Suprapubic skin (tissue), 4 donors: ENCODE results near the gene LRRC4C. TPM values are rescaled to one million over a fixed set of nuclear protein-coding genes. Genes with fewer than 3 reads are reported as not detected.

ENCODE experiments used
- DNase-seq, 2 donors: peaks; one replicate each; pipeline ENCODE4 v3.0.0-alpha.2; 2019; ENCODE audit warnings: low spot score in 2 of 2
- H3K27ac ChIP-seq: fragments of 200-600 bp; sonication (generic); one replicate; pipeline ENCODE4 v1.5.1; 2019
- H3K27me3 ChIP-seq: fragments of 200-600 bp; sonication (generic); one replicate; pipeline ENCODE4 v1.5.1; 2019
- H3K36me3 ChIP-seq: fragments of 200-600 bp; sonication (generic); one replicate; pipeline ENCODE4 v1.5.1; 2019
- H3K4me1 ChIP-seq: fragments of 200-600 bp; sonication (generic); one replicate; pipeline ENCODE4 v1.5.1; 2019
- H3K4me3 ChIP-seq: fragments of 200-600 bp; sonication (generic); one replicate; pipeline ENCODE4 v1.5.1; 2019; ENCODE audit warnings: mild to moderate bottlenecking
- H3K9me3 ChIP-seq: fragments of 200-600 bp; sonication (generic); one replicate; pipeline ENCODE4 v1.5.1; 2019
- EP300 ChIP-seq: sonication (generic); formaldehyde crosslinking; IDR thresholded peaks from one replicate; pipeline ENCODE4 v1.6.1; 2017; ENCODE audit warnings: antibody characterized with exemption
- POLR2A ChIP-seq, 2 donors: fragments of 450-650 bp; IDR thresholded peaks; one replicate each; pipeline ENCODE4 v1.6.1; 2017; ENCODE audit warnings: antibody characterized with exemption in 2 of 2, mild to moderate bottlenecking in 2 of 2, moderate library complexity in 2 of 2
- POLR2AphosphoS5 ChIP-seq, 3 donors: sonication (generic); formaldehyde crosslinking; IDR thresholded peaks; one replicate each; pipeline ENCODE4 v1.6.1; 2017; ENCODE audit warnings: antibody characterized with exemption in 3 of 3
- WGBS: methylation state at CpG from one replicate; pipeline ENCODE4 v1.1.5; 2018; 5-methylcytosine and 5-hydroxymethylcytosine counted together
- total RNA-seq, 4 donors: library from RNA; depleted of rRNA; stranded (reverse); fragments of >200 nt; gene quantifications; one replicate each; pipeline ENCODE4 v1.1.0, GENCODE V29; 2016
- TF ChIP-seq, protein P1 (sequence below), 2 donors: fragments of 200-600 bp in 1 of 2; fragments of 450-650 bp in 1 of 2; sonication (generic) in 1 of 2; IDR thresholded peaks; one replicate each; pipeline ENCODE4 v1.5.1; 2016 to 2019; ENCODE audit warnings: antibody characterized with exemption in 2 of 2, mild to moderate bottlenecking in 1 of 2, moderate library complexity in 1 of 2

The LRRC4C gene
- total RNA-seq, 4 donors from 2014 or later = 0.19 to 1.1 (median 0.60) TPM; not detected in 1

DNA sequence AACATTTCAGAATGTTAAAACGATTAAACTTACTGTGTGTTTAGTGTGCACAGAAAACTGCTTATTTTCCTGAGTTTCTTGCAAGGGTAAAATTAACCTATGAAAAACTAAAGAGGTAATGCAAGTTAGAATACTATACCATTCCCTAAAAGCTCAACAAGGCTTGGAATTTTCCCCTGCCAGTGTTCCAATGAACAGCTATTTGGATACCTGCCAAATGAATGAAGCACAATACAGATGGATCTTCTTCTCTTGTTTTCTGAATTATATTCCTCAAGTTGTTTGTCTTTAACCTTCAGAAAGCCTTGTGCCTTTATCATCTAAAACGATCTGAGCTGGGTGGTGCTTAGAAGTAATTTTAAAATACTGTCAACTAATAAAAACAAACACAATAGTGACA is 204.5 kb downstream of the LRRC4C start:
- Histone ChIP-seq H3K9me3 (no peaks in the 10 kb centered on the region), H3K36me3 (no peaks in the 10 kb centered on the region), H3K4me3 (no peak overlapping the region), H3K27me3 (no peaks in the 10 kb centered on the region), H3K4me1 (no peaks in the 10 kb centered on the region), H3K27ac (no peak overlapping the region)
- TF ChIP-seq EP300 (no peak), POLR2A (IDR thresholded peaks at IDR 0.05) (no peak), POLR2AphosphoS5 (IDR thresholded peaks at IDR 0.05) (no peak)
- TF ChIP-seq, protein P1, sequence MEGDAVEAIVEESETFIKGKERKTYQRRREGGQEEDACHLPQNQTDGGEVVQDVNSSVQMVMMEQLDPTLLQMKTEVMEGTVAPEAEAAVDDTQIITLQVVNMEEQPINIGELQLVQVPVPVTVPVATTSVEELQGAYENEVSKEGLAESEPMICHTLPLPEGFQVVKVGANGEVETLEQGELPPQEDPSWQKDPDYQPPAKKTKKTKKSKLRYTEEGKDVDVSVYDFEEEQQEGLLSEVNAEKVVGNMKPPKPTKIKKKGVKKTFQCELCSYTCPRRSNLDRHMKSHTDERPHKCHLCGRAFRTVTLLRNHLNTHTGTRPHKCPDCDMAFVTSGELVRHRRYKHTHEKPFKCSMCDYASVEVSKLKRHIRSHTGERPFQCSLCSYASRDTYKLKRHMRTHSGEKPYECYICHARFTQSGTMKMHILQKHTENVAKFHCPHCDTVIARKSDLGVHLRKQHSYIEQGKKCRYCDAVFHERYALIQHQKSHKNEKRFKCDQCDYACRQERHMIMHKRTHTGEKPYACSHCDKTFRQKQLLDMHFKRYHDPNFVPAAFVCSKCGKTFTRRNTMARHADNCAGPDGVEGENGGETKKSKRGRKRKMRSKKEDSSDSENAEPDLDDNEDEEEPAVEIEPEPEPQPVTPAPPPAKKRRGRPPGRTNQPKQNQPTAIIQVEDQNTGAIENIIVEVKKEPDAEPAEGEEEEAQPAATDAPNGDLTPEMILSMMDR (IDR thresholded peaks at IDR 0.05) = no peak
- no peak for DNase-seq
- 46% methylated on average over 2 of the region's 2 CpGs for WGBS

DNA sequence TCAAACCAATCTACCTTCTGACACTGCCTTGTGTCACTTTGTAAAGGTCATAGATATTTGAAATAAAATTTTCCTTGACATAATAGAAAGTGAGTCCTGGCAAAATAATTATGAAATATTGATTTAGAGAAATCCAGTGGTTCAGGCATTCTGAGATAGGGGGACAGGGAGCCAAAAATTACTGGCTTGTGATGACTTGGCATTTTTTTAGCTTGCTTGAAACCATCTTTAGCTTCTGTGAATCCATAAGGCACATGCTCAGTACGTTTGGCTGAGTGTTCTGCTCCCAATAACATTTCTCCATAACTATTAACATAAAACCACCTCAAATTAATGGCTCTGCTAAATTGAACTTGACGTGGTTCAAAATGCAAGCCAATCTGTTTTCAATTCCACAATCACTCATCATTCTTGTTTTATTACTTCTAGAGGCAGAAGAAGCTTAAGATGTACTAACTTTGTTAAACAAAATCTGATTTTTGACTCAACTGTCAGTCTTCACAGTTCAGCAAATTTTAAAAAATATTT is 209.0 kb downstream of the LRRC4C start:
- no peak for DNase-seq

DNA sequence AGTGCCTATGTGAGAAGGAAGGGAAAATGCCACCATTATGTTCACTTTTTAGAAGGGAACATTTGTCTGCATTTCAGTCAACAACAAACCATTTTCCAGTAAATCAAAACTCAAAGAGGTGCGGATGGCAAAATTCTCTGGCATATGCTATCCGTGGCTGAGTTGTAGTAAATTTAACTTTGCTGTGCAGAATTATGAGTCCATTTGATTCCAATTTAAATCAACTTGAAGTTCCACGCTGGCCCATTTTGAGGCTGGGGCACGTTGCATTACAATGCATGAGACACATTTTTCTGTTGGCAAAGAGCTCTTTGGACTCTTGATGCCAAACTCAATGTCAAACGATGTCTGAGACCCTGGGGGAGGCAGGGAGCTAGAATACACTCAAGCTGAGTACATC is 211.8 kb downstream of the LRRC4C start:
- WGBS = 57% methylated on average over 5 of the region's 5 CpGs
- TF ChIP-seq POLR2AphosphoS5 (IDR thresholded peaks at IDR 0.05) (no peak), EP300 (no peak), POLR2A (IDR thresholded peaks at IDR 0.05) (no peak)
- TF ChIP-seq, protein P1 (IDR thresholded peaks at IDR 0.05) = no peak

More for the DNA sequence above, 209.0 kb downstream of the LRRC4C start:
- TF ChIP-seq POLR2A (IDR thresholded peaks at IDR 0.05) (no peak), POLR2AphosphoS5 (IDR thresholded peaks at IDR 0.05) (no peak), EP300 (no peak)
- TF ChIP-seq, protein P1 (IDR thresholded peaks at IDR 0.05) = no peak
- 33% methylated on average over 2 of the region's 2 CpGs for WGBS
- Histone ChIP-seq H3K27ac (no peak overlapping the region), H3K4me3 (no peak overlapping the region), H3K9me3 (no peaks in the 10 kb centered on the region), H3K36me3 (no peaks in the 10 kb centered on the region), H3K27me3 (no peaks in the 10 kb centered on the region), H3K4me1 (no peaks in the 10 kb centered on the region)

DNA sequence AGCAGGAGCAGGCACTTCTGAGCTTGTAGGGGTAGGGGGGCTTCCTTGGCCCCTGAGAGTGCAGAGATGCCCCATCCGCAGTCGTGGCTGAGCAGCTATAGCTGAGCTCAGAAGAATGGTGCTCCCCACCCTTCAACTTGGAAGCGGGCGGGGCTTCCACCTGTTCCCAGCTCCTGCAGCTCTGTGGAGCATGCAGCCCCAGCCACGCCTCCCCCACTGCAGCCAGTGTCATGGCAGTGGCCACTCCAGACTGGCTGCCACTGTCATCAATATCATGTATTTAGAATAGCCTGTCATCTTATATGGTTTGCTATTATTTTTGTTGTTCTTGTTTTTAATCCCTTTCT is 213.1 kb downstream of the LRRC4C start:
- Histone ChIP-seq H3K4me3 (no peak overlapping the region), H3K27ac (no peak overlapping the region), H3K27me3 (no peaks in the 10 kb centered on the region), H3K4me1 (no peaks in the 10 kb centered on the region), H3K9me3 (no peaks in the 10 kb centered on the region), H3K36me3 (no peaks in the 10 kb centered on the region)
- TF ChIP-seq POLR2AphosphoS5 (IDR thresholded peaks at IDR 0.05) (no peak), EP300 (no peak), POLR2A (IDR thresholded peaks at IDR 0.05) (no peak)
- TF ChIP-seq, protein P1 (IDR thresholded peaks at IDR 0.05) = no peak
- WGBS = 100% methylated on average over 2 of the region's 5 CpGs
- no peak for DNase-seq

More for the DNA sequence above, 211.8 kb downstream of the LRRC4C start:
- Histone ChIP-seq H3K9me3 (no peaks in the 10 kb centered on the region), H3K27ac (no peak overlapping the region), H3K4me3 (no peak overlapping the region), H3K4me1 (no peaks in the 10 kb centered on the region), H3K36me3 (no peaks in the 10 kb centered on the region), H3K27me3 (no peaks in the 10 kb centered on the region)
- no peak for DNase-seq

GRCh38 chr11:41245704-41246398 is 213.6 kb downstream of the LRRC4C start:
- no peak for DNase-seq
- Histone ChIP-seq H3K36me3 (no peaks in the 10 kb centered on the region), H3K9me3 (no peaks in the 10 kb centered on the region), H3K27me3 (no peaks in the 10 kb centered on the region), H3K27ac (no peak overlapping the region), H3K4me3 (no peak overlapping the region), H3K4me1 (no peaks in the 10 kb centered on the region)
- TF ChIP-seq POLR2AphosphoS5 (IDR thresholded peaks at IDR 0.05) (no peak), POLR2A (IDR thresholded peaks at IDR 0.05) (no peak), EP300 (no peak)
- TF ChIP-seq, protein P1 (IDR thresholded peaks at IDR 0.05) = no peak
- WGBS = 82% methylated on average over 8 of the region's 10 CpGs
